MM.1S (cell line): Measurements from ENCODE around the gene ZBTB39.

Experiments used
- EZH2 ChIP-seq: fragments of 300-600 bp; sonication (generic); optimal IDR thresholded peaks from 2 replicates; pipeline ENCODE3; 2017; ENCODE audit warnings: low read depth, mild to moderate bottlenecking, antibody characterized with exemption, low read length, mixed read lengths
- EZH2phosphoT487 ChIP-seq: fragments of 300-600 bp; sonication (generic); IDR thresholded peaks from 2 replicates; pipeline ENCODE4 v1.6.1; 2018; ENCODE audit warnings: antibody characterized with exemption, low read length
- TF ChIP-seq, protein P1 (sequence below): fragments of 300-600 bp; sonication (generic); IDR thresholded peaks from 2 replicates; pipeline ENCODE4 v1.5.1; 2016; ENCODE audit warnings: antibody characterized with exemption, low read length, mixed read lengths

DNA sequence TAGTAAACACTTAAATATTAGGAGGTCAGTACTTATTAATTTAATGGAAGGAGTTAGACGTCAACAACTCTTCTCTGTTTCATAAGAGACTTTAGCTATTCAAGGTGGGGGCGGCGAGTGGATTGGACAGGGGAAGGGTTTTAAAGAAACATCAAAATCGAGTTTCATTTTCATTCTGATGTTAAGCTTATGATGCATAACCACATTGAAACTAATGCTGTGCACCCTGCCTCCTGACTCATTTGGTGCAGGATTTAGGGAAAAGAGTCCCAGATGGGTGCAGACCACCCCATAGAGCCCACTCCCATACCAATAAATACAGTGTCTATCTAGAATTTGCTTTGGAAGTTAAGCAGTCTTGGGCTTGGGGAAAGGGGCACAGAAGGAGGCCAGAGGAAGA is 7.4 kb downstream of the ZBTB39 start:
- TF ChIP-seq, protein P1, sequence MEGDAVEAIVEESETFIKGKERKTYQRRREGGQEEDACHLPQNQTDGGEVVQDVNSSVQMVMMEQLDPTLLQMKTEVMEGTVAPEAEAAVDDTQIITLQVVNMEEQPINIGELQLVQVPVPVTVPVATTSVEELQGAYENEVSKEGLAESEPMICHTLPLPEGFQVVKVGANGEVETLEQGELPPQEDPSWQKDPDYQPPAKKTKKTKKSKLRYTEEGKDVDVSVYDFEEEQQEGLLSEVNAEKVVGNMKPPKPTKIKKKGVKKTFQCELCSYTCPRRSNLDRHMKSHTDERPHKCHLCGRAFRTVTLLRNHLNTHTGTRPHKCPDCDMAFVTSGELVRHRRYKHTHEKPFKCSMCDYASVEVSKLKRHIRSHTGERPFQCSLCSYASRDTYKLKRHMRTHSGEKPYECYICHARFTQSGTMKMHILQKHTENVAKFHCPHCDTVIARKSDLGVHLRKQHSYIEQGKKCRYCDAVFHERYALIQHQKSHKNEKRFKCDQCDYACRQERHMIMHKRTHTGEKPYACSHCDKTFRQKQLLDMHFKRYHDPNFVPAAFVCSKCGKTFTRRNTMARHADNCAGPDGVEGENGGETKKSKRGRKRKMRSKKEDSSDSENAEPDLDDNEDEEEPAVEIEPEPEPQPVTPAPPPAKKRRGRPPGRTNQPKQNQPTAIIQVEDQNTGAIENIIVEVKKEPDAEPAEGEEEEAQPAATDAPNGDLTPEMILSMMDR, result no peak
- TF ChIP-seq EZH2 (no peak), EZH2phosphoT487 (no peak)
